Measurements from ENCODE around the gene TMEM214.
A peak's percentile ranks its signal among the peaks of the same experiment; 100 is the strongest.

The TMEM214 gene

GRCh38 chr2:27041752-27042151 is 9.0 kb downstream of the TMEM214 start:
- FAIRE-seq = no peak

GRCh38 chr2:27042159-27042661 is 9.4 kb downstream of the TMEM214 start:
- FAIRE-seq = no peak

- no peak for FAIRE-seq
Observed at GRCh38 chr2:27042985-27043634, 10.3 kb downstream of the TMEM214 start.

GRCh38 chr2:27049422-27050280 is 16.9 kb downstream of the TMEM214 start:
- no peak for FAIRE-seq

- peak; percentile 95 for FAIRE-seq
Observed at GRCh38 chr2:27050281-27050995, 17.7 kb downstream of the TMEM214 start.

- peak; percentile 20 for FAIRE-seq
Observed at GRCh38 chr2:27050996-27051901, 18.5 kb downstream of the TMEM214 start, which contains the start of gene AGBL5. Gene AGBL5, plus strand, starts transcription at chr2:27051668. Its CDS starts 1,291 bp downstream, at chr2:27052959.

- FAIRE-seq = no peak
Observed at GRCh38 chr2:27051902-27052645, 19.3 kb downstream of the TMEM214 start.

GRCh38 chr2:27053321-27053720 is 20.6 kb downstream of the TMEM214 start:
- no peak for FAIRE-seq

- no peak for FAIRE-seq
Observed at GRCh38 chr2:27053776-27054175, 21.0 kb downstream of the TMEM214 start.

GRCh38 chr2:27054721-27055120 is 22.0 kb downstream of the TMEM214 start:
- FAIRE-seq = no peak

- no peak for FAIRE-seq
Observed at GRCh38 chr2:27057184-27057583, 24.4 kb downstream of the TMEM214 start.

- FAIRE-seq = no peak
Observed at GRCh38 chr2:27058210-27058609, 25.4 kb downstream of the TMEM214 start.

GRCh38 chr2:27059141-27059820 is 26.5 kb downstream of the TMEM214 start:
- no peak for FAIRE-seq

GRCh38 chr2:27060323-27060722 is 27.6 kb downstream of the TMEM214 start:
- no peak for FAIRE-seq

GRCh38 chr2:27065128-27065527 is 32.4 kb downstream of the TMEM214 start:
- FAIRE-seq = no peak

GRCh38 chr2:27067385-27067784 is 34.6 kb downstream of the TMEM214 start:
- no peak for FAIRE-seq

GRCh38 chr2:27069436-27069835 is 36.7 kb downstream of the TMEM214 start:
- FAIRE-seq = no peak

- no peak for FAIRE-seq
Observed at GRCh38 chr2:27069961-27070618, 37.3 kb downstream of the TMEM214 start.

GRCh38 chr2:27070653-27071276 is 38.0 kb downstream of the TMEM214 start:
- no peak for FAIRE-seq
